D721Med (cell line): Measurements from ENCODE around the gene MCTS1.
"Not testable (repeated sequence)": the region's sequence is repeated elsewhere in the genome, so short reads cannot be mapped to it uniquely, and the experiment has no call there.

Source experiments
- DNase-seq: peaks from one replicate; pipeline ENCODE4 v3.0.0; 2011; ENCODE audit warnings: low spot score; ENCODE audit not compliant: insufficient read length
- FAIRE-seq: peaks from 2 replicates; lab custom pipeline; 2011; peaks lifted over from hg19 to GRCh38; lab: Jason Lieb, UNC
- CTCF ChIP-seq: IDR thresholded peaks from 2 replicates; pipeline ENCODE4 v1.5.1; 2012; ENCODE audit warnings: mild to moderate bottlenecking, control low read depth; ENCODE audit not compliant: insufficient read depth; ENCODE audit errors: missing control alignments

The MCTS1 gene

GRCh38 chrX:120629667-120630537, 26.0 kb downstream of the MCTS1 start, which contains the start of gene C1GALT1C1:
Gene C1GALT1C1, minus strand, starts transcription at chrX:120630054. Its CDS starts 2,888 bp downstream, at chrX:120627166.
- DNase-seq (peak; percentile 17), FAIRE-seq (no peak)
- no peak for TF ChIP-seq CTCF

GRCh38 chrX:120638619-120639018, 34.7 kb downstream of the MCTS1 start:
- FAIRE-seq, result no peak
- no peak for DNase-seq
- TF ChIP-seq CTCF, result no peak

- no peak for FAIRE-seq
- no peak for TF ChIP-seq CTCF
- DNase-seq, result no peak
These were observed 39.0 kb downstream of the MCTS1 start for GRCh38 chrX:120642871-120643270.

- DNase-seq (no peak), FAIRE-seq (no peak)
- TF ChIP-seq CTCF, result no peak
These were observed 43.2 kb downstream of the MCTS1 start for GRCh38 chrX:120647127-120647526.

GRCh38 chrX:120652256-120652655, 48.4 kb downstream of the MCTS1 start:
- not testable (repeated sequence) for DNase-seq, FAIRE-seq

GRCh38 chrX:120653000-120653399, 49.1 kb downstream of the MCTS1 start:
- FAIRE-seq, result peak; percentile 56
- no peak for DNase-seq
- TF ChIP-seq CTCF, result no peak

GRCh38 chrX:120660637-120661036, 56.7 kb downstream of the MCTS1 start:
- TF ChIP-seq CTCF, result no peak
- FAIRE-seq, result no peak
- DNase-seq, result no peak
